PC-3 (cell line): ENCODE measurements around the gene DYDC1. TPM values are rescaled to one million over a fixed set of nuclear protein-coding genes. Genes with fewer than 3 reads are reported as not detected.

Experiments used
- ATAC-seq: fragments of 200-7000 bp; cut with Tn5 transposase; 2 replicates; pipeline ENCODE4 v1.9.1; 2020; ENCODE audit warnings: mild to moderate bottlenecking, moderate library complexity
- BruUV-seq: library from RNA; stranded (reverse); fragments of 400-500 nt; replicated peaks from 2 replicates; lab custom pipeline; 2021; lab: Mats Ljungman, UMichigan
- CTCF ChIA-PET: fragments of 300-600 bp; sonication (Branson Sonifier 250); formaldehyde crosslinking; loops from one replicate; lab custom pipeline; 2022; ENCODE audit warnings: antibody characterized with exemption; lab: Charles Lee
- POLR2A ChIA-PET: fragments of 300-600 bp; sonication (Branson Sonifier 250); formaldehyde crosslinking; loops from one replicate; lab custom pipeline; 2022; ENCODE audit warnings: antibody characterized with exemption; ENCODE audit not compliant: unreplicated experiment; lab: Charles Lee
- DNase-seq: peaks from one replicate; pipeline ENCODE4 v3.0.0-alpha.2; 2015
- H2AFZ ChIP-seq: fragments of 300-600 bp; sonication (generic); 2 replicates; pipeline ENCODE4 v1.6.0; 2016; ENCODE audit warnings: antibody characterized with exemption, low read length
- H3F3A ChIP-seq: fragments of 300-600 bp; sonication (generic); one replicate; pipeline ENCODE4 v1.6.0; 2017; ENCODE audit warnings: antibody characterized with exemption, low read length, control low read depth, mild to moderate bottlenecking; ENCODE audit not compliant: unreplicated experiment
- H3K27ac ChIP-seq: fragments of 300-600 bp; sonication (generic); 2 replicates; pipeline ENCODE4 v1.5.1; 2016; ENCODE audit warnings: mild to moderate bottlenecking, low read length
- H3K27me3 ChIP-seq: fragments of 300-600 bp; sonication (generic); 2 replicates; pipeline ENCODE4 v1.6.1; 2016; ENCODE audit warnings: low read length, mixed read lengths
- H3K36me3 ChIP-seq: fragments of 300-600 bp; sonication (generic); 2 replicates; pipeline ENCODE4 v1.6.1; 2016; ENCODE audit warnings: low read depth, mixed run types, low read length, mixed read lengths
- H3K4me1 ChIP-seq: fragments of 300-600 bp; sonication (generic); 2 replicates; pipeline ENCODE4 v1.5.1; 2016; ENCODE audit warnings: low read length; ENCODE audit not compliant: insufficient read depth
- H3K4me2 ChIP-seq: fragments of 300-600 bp; sonication (generic); 2 replicates; pipeline ENCODE4 v1.6.0; 2016; ENCODE audit warnings: low read length
- H3K4me3 ChIP-seq: fragments of 300-600 bp; sonication (generic); 2 replicates; pipeline ENCODE4 v1.5.1; 2016; ENCODE audit warnings: mild to moderate bottlenecking, low read length, mixed read lengths
- H3K79me2 ChIP-seq: fragments of 300-600 bp; sonication (generic); 2 replicates; pipeline ENCODE4 v1.6.1; 2017; ENCODE audit warnings: low read length, mixed read lengths
- H3K9ac ChIP-seq: fragments of 300-600 bp; sonication (generic); 2 replicates; pipeline ENCODE4 v1.6.0; 2016; ENCODE audit warnings: mild to moderate bottlenecking, low read length
- H3K9me2 ChIP-seq: fragments of 300-600 bp; sonication (generic); replicated peaks from 2 replicates; pipeline ENCODE4 v1.6.1; 2016; ENCODE audit warnings: mixed run types, low read length, mixed read lengths
- H3K9me3 ChIP-seq: fragments of 300-600 bp; sonication (generic); 2 replicates; pipeline ENCODE4 v1.6.1; 2016; ENCODE audit warnings: low read length, mixed read lengths
- H4K20me1 ChIP-seq: fragments of 300-600 bp; sonication (generic); 2 replicates; pipeline ENCODE4 v1.6.1; 2016; ENCODE audit warnings: low read length, mixed read lengths
- EZH2 ChIP-seq: fragments of 300-600 bp; sonication (generic); IDR thresholded peaks from one replicate; pipeline ENCODE4 v1.6.1; 2017; ENCODE audit warnings: antibody characterized with exemption, mild to moderate bottlenecking, low read length; ENCODE audit not compliant: unreplicated experiment
- EZH2phosphoT487 ChIP-seq: fragments of 300-600 bp; sonication (generic); IDR thresholded peaks from 2 replicates; pipeline ENCODE4 v1.6.1; 2018; ENCODE audit warnings: mild to moderate bottlenecking, antibody characterized with exemption, low read length, borderline replicate concordance
- intact Hi-C: fragments of 100-400 bp; cut with micrococcal nuclease; formaldehyde crosslinking; loops from 2 replicates; pipeline ENCODE4 v1.9.0; 2023
- total RNA-seq: library from RNA; depleted of rRNA; stranded (reverse); fragments of >200 nt; gene quantifications from 2 replicates; pipeline ENCODE4 v1.2.3, GENCODE V29; 2014
- TF ChIP-seq, protein P1 (sequence below): fragments of 300-600 bp; sonication (generic); conservative IDR thresholded peaks from 2 replicates; pipeline ENCODE4 v1.5.1; 2017; ENCODE audit warnings: antibody characterized with exemption, low read depth, mild to moderate bottlenecking, low read length

The DYDC1 gene
- total RNA-seq, 1 experiment from 2014 or later, result not detected

DNA sequence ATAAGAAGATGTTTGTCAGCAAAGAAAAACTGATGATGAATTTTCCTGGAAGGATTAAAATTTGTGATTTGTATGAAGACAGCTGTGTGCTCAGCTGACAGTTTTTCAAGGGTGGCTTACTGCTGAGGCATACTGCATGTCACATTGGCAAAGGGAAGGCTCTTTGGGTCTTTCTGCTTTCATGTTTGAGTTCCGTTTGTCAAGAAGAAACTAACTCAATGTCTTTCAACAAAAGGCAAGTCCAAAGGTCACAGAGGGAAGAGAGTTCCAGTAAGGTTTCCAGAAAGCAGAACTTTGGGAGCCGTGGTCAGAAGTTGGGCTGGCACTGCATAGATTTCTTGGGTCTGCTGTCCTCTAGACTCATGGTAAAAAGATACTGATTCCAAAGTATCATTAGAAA, 16.9 kb upstream of the DYDC1 start:
- Histone ChIP-seq H3F3A (no peaks in the 10 kb centered on the region), H3K4me2 (no peak overlapping the region), H4K20me1 (no peaks in the 10 kb centered on the region), H3K36me3 (no peaks in the 10 kb centered on the region), H3K79me2 (no peaks in the 10 kb centered on the region), H3K9me3 (no peaks in the 10 kb centered on the region), H3K27ac (no peak overlapping the region), H3K4me3 (no peak overlapping the region), H3K27me3 (no peaks in the 10 kb centered on the region), H3K9ac (no peak overlapping the region), H3K9me2 (no peaks in the 10 kb centered on the region), H2AFZ (no peak overlapping the region), H3K4me1 (no peaks in the 10 kb centered on the region)
- ChIA-PET CTCF (no interaction called here), POLR2A (no interaction called here)
- BruUV-seq, result no TSS peak
- no peak for DNase-seq
- no peak for ATAC-seq
- intact Hi-C loops, result no loop called here
- TF ChIP-seq, protein P1, sequence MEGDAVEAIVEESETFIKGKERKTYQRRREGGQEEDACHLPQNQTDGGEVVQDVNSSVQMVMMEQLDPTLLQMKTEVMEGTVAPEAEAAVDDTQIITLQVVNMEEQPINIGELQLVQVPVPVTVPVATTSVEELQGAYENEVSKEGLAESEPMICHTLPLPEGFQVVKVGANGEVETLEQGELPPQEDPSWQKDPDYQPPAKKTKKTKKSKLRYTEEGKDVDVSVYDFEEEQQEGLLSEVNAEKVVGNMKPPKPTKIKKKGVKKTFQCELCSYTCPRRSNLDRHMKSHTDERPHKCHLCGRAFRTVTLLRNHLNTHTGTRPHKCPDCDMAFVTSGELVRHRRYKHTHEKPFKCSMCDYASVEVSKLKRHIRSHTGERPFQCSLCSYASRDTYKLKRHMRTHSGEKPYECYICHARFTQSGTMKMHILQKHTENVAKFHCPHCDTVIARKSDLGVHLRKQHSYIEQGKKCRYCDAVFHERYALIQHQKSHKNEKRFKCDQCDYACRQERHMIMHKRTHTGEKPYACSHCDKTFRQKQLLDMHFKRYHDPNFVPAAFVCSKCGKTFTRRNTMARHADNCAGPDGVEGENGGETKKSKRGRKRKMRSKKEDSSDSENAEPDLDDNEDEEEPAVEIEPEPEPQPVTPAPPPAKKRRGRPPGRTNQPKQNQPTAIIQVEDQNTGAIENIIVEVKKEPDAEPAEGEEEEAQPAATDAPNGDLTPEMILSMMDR, result no peak
- no peak for TF ChIP-seq EZH2phosphoT487
- TF ChIP-seq EZH2, result no peak

DNA sequence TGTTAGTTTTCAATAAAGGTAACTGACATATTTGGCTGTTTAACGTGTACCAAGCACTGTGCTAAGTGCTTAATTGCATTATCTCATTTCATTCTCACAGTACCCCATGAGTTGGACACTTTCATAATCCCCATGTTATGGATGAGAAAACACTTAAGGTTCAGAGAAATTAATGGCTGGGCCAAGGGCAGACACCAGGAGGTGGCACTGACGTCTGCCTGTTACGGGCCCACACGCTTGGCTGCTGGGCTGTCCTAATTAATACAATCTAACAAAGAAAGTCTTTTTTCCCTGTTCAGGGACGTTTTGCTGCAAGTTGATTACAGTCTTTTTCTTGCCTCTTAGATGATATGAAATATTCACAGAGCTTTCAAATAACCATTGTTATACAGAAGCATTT, 16.1 kb upstream of the DYDC1 start:
- Histone ChIP-seq H4K20me1 (no peaks in the 10 kb centered on the region), H3K9ac (no peak overlapping the region), H2AFZ (no peak overlapping the region), H3K27me3 (no peaks in the 10 kb centered on the region), H3K36me3 (no peaks in the 10 kb centered on the region), H3K4me2 (no peak overlapping the region), H3K9me2 (no peaks in the 10 kb centered on the region), H3K27ac (no peak overlapping the region), H3K4me3 (no peak overlapping the region), H3F3A (no peaks in the 10 kb centered on the region), H3K79me2 (no peaks in the 10 kb centered on the region), H3K9me3 (no peaks in the 10 kb centered on the region), H3K4me1 (no peaks in the 10 kb centered on the region)
- DNase-seq, result no peak
- CTCF ChIA-PET, result no interaction called here
- POLR2A ChIA-PET, result no interaction called here
- TF ChIP-seq EZH2phosphoT487 (no peak), EZH2 (no peak)
- TF ChIP-seq, protein P1, result no peak
- ATAC-seq, result no peak
- intact Hi-C loops, result no loop called here
- no TSS peak for BruUV-seq

GRCh38 chr10:80371467-80371866, 14.9 kb upstream of the DYDC1 start:
- intact Hi-C loops, result no loop called here
- Histone ChIP-seq H3K4me3 (no peak overlapping the region), H3K27me3 (no peaks in the 10 kb centered on the region), H3F3A (no peaks in the 10 kb centered on the region), H2AFZ (no peak overlapping the region), H3K4me1 (no peaks in the 10 kb centered on the region), H3K79me2 (no peaks in the 10 kb centered on the region), H3K9me3 (no peaks in the 10 kb centered on the region), H3K9ac (no peak overlapping the region), H3K9me2 (no peaks in the 10 kb centered on the region), H4K20me1 (no peaks in the 10 kb centered on the region), H3K27ac (no peak overlapping the region), H3K36me3 (no peaks in the 10 kb centered on the region), H3K4me2 (no peak overlapping the region)
- TF ChIP-seq EZH2 (no peak), EZH2phosphoT487 (no peak)
- TF ChIP-seq, protein P1, result no peak
- no TSS peak for BruUV-seq
- DNase-seq (no peak), ATAC-seq (no peak)
- CTCF ChIA-PET, result no interaction called here
- POLR2A ChIA-PET, result no interaction called here
